ENCODE measurements around the gene TMPRSS9. TPM values are rescaled to one million over a fixed set of nuclear protein-coding genes. Genes with fewer than 3 reads are reported as not detected.

Gene TMPRSS9
- total RNA-seq, 3 donors from 2014 or later (not counting 1 experiment from before 2014, with no cell fraction given), result not detected

DNA sequence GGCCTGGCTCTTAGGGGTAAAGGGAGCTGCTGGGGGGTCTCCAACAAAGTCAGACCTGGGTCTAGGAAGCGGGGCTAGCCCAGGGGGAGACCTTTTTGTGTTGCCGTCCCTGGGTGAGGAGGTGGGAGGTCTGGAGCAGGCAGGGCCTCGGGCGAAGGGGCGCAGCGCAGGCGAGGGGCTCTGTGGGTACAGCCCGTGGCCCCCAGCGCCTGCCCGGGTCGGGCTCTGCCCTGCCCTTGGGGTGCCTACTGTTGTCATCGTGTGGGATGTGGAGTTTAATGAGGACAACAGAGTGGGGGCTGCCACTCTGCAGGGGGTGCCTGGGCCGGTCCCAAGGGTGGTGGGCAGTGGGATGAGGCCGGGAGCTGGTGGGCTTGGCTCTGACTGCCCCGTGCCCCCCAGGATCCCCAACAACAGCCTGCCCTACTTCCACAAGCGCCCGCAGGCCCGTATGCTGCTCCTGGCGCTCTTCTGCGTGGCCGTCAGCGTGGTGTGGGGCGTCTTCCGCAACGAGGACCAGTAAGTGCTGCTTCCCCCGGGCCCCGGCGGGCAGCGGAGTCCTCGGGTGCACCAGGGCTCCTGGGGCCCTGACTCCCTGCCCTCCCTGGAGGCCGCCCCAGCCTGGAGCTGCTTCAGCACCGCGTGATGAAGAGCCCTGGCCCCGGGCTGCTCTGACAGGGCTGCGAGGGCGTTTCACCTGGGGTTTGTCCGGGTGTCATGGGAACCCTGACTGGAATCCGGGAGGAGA is 19.4 kb upstream of the TMPRSS9 start:
- H3K36me3 Mint-ChIP-seq, result no peaks in the 10 kb centered on the region
- DNase-seq (no peak), ATAC-seq (no peak)
- intact Hi-C loops (cut with micrococcal nuclease), result no loop called here
- peaks cover 17% of the 10 kb centered on the region for H3K36me3 ChIP-seq (ENCODE audit: control insufficient read depth, insufficient read depth, low read length)
- H3K9me3 Mint-ChIP-seq, result no peaks in the 10 kb centered on the region
- no peak overlapping the region for H3K4me3 Mint-ChIP-seq
- H3K4me3 ChIP-seq (ENCODE audit: low read length), result no peak overlapping the region
- no peaks in the 10 kb centered on the region for H3K27me3 Mint-ChIP-seq (ENCODE audit: low read depth in 2 of 2)
- H3K4me1 Mint-ChIP-seq, result peaks cover 0 to 12% of the 10 kb centered on the region in 2 donors
- no peaks in the 10 kb centered on the region for H3K4me1 ChIP-seq (ENCODE audit: control insufficient read depth, insufficient read depth, low read length)
- H3K27ac ChIP-seq (ENCODE audit: low read length), result no peak overlapping the region
- H3K27ac Mint-ChIP-seq, result no peak overlapping the region
- H3K27me3 ChIP-seq (ENCODE audit: control insufficient read depth, insufficient read depth, low read length), result no peaks in the 10 kb centered on the region
- WGBS (ENCODE audit: insufficient coverage), result 93% methylated on average over 38 of the region's 38 CpGs
- no peaks in the 10 kb centered on the region for H3K9me3 ChIP-seq (ENCODE audit: control insufficient read depth, insufficient read depth, low read length)
- TF ChIP-seq, protein P1, sequence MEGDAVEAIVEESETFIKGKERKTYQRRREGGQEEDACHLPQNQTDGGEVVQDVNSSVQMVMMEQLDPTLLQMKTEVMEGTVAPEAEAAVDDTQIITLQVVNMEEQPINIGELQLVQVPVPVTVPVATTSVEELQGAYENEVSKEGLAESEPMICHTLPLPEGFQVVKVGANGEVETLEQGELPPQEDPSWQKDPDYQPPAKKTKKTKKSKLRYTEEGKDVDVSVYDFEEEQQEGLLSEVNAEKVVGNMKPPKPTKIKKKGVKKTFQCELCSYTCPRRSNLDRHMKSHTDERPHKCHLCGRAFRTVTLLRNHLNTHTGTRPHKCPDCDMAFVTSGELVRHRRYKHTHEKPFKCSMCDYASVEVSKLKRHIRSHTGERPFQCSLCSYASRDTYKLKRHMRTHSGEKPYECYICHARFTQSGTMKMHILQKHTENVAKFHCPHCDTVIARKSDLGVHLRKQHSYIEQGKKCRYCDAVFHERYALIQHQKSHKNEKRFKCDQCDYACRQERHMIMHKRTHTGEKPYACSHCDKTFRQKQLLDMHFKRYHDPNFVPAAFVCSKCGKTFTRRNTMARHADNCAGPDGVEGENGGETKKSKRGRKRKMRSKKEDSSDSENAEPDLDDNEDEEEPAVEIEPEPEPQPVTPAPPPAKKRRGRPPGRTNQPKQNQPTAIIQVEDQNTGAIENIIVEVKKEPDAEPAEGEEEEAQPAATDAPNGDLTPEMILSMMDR (IDR thresholded peaks at IDR 0.05), result no peak

DNA sequence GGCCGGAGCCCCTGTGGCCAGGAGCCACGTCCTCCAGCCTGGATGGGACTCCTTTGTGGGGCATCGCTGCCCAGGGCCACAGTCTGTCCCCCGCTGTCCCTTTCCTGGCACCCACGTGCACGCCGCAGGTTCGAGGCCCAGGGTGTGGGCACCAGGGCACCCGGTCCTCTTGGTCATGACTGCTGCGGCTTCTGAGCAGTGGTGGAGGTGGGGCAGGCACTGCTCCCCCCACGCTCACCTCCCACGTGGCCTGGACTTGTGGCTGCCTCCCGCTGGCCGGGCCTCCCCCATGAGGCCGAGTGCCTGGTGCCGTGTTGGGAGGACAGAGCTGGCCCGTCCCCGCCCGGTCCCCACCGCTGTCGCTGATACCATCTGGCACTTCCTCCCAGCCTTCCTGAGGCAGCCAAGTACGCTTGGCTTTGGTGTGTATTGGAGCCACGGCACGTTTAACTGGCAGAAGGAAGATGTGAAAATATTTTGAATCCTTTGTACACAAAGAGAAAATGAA is 18.8 kb upstream of the TMPRSS9 start:
- intact Hi-C loops (cut with micrococcal nuclease), result no loop called here
- no peak for ATAC-seq
- H3K27ac Mint-ChIP-seq, result no peak overlapping the region

DNA sequence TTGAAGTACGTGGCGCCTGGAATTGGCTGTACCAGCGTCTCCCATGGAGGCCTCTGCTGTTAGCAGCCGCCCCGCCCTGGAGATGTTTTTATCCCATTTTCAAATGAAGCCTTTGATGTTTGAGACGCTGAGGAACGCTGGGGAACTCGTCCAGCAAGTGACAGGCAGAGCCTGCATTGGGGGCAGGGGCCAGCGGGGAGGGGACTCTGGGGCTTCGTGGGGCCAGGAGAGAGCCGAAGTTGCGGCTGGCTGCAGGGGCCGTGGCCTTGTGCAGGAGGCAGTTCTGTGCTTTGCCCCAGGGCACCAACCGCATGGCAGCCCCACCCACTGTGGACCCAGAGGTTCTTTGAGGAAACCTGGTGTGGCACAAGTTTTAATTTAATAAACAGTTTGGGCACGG is 18.1 kb upstream of the TMPRSS9 start:
- Mint-ChIP-seq H3K4me3 (no peak overlapping the region), H3K27me3 (ENCODE audit: low read depth in 2 of 2) (no peaks in the 10 kb centered on the region), H3K4me1 (peaks cover 0 to 5% of the 10 kb centered on the region in 2 donors), H3K27ac (no peak overlapping the region), H3K36me3 (no peaks in the 10 kb centered on the region), H3K9me3 (no peaks in the 10 kb centered on the region)
- peaks cover 17% of the 10 kb centered on the region for H3K36me3 ChIP-seq (ENCODE audit: control insufficient read depth, insufficient read depth, low read length)
- TF ChIP-seq, protein P1 (IDR thresholded peaks at IDR 0.05), result no peak
- ATAC-seq (no peak), DNase-seq (no peak)
- no peaks in the 10 kb centered on the region for H3K27me3 ChIP-seq (ENCODE audit: control insufficient read depth, insufficient read depth, low read length)
- H3K9me3 ChIP-seq (ENCODE audit: control insufficient read depth, insufficient read depth, low read length), result no peaks in the 10 kb centered on the region
- 89% methylated on average over 15 of the region's 15 CpGs for WGBS (ENCODE audit: insufficient coverage)
- H3K27ac ChIP-seq (ENCODE audit: low read length), result no peak overlapping the region
- no peaks in the 10 kb centered on the region for H3K4me1 ChIP-seq (ENCODE audit: control insufficient read depth, insufficient read depth, low read length)
- intact Hi-C loops (cut with micrococcal nuclease), result no loop called here
- no peak overlapping the region for H3K4me3 ChIP-seq (ENCODE audit: low read length)

More for the DNA sequence above, 18.8 kb upstream of the TMPRSS9 start:
- Mint-ChIP-seq H3K4me3 (no peak overlapping the region), H3K4me1 (peaks cover 0 to 9% of the 10 kb centered on the region in 2 donors), H3K9me3 (no peaks in the 10 kb centered on the region), H3K36me3 (no peaks in the 10 kb centered on the region), H3K27me3 (ENCODE audit: low read depth in 2 of 2) (no peaks in the 10 kb centered on the region)
- Histone ChIP-seq H3K4me1 (ENCODE audit: control insufficient read depth, insufficient read depth, low read length) (no peaks in the 10 kb centered on the region), H3K4me3 (ENCODE audit: low read length) (no peak overlapping the region), H3K27me3 (ENCODE audit: control insufficient read depth, insufficient read depth, low read length) (no peaks in the 10 kb centered on the region), H3K36me3 (ENCODE audit: control insufficient read depth, insufficient read depth, low read length) (peaks cover 17% of the 10 kb centered on the region), H3K9me3 (ENCODE audit: control insufficient read depth, insufficient read depth, low read length) (no peaks in the 10 kb centered on the region), H3K27ac (ENCODE audit: low read length) (no peak overlapping the region)
- 62% methylated on average over 22 of the region's 24 CpGs for WGBS (ENCODE audit: insufficient coverage)
- TF ChIP-seq, protein P1 (IDR thresholded peaks at IDR 0.05), result no peak
- DNase-seq, result no peak

All from natural killer cell (primary cell).